Measurements from ENCODE around the gene ATXN7L1. TPM values are rescaled to one million over a fixed set of nuclear protein-coding genes. Genes with fewer than 3 reads are reported as not detected.
A peak's percentile ranks its signal among the peaks of the same experiment; 100 is the strongest.

The ATXN7L1 gene
- total and polyA plus RNA-seq, 2 donors, result 7.2 to 7.8 TPM

DNA sequence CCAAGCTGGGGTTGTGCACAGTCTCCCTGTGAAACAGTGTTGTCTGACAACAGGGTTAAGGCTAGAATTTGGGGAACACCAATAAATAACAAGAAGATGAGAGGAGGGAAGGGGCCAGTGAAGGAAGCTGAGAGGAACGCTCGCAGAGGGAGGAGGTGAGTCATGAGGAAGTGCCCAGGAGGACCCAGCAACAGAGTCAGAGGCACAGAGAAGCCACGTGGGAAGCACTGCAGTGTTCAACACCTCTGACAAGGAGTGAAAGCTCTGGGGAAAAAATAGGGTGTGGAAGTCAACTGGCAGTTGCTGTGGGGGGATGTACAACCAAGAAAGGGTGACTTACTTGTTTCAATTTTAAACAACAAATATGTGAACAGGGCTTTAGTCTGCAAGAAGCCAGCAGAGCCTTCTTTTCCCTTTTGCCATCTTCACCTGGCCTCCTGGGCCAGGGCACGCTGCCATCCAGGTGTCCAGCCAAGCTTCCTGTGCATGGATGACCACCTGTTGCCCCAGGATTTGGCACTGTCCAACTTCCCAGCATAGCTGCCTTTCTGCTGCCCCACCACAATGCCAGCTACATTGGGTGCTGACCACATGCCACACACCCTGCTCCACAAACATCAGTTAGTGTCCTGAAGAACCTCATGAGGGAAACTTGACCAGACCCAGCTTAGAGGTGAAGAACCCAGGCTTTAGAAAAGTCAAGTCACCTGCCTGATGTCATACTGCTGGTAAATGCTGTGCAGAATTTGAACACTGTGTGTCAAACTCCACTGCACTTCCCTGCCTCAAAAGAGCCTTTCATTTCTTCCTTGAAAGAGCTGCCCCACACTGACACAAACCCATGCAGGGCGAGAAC is 69.6 kb downstream of the ATXN7L1 start:
- no peaks in the 10 kb centered on the region for H3K9me3 ChIP-seq (ENCODE audit: control insufficient read depth in 2 of 2, insufficient read depth in 1 of 2, low read length in 1 of 2)
- no peak overlapping the region for H3K4me3 ChIP-seq (ENCODE audit: low read length in 2 of 2)
- H3K27ac ChIP-seq (ENCODE audit: low read depth in 1 of 2, low read length in 1 of 2), result no peak overlapping the region
- DNase-seq (ENCODE audit: low read depth in 6 of 9, low spot score in 9 of 9), result peak in 3 of 9 donors; percentile 15 to 49 (median 25)
- H3K36me3 ChIP-seq (ENCODE audit: control insufficient read depth in 2 of 2, insufficient read depth in 2 of 2, low read length in 1 of 2), result no peaks in the 10 kb centered on the region
- WGBS, result 53% methylated on average over 5 of the region's 5 CpGs
- no peaks in the 10 kb centered on the region for H3K27me3 ChIP-seq (ENCODE audit: control insufficient read depth in 2 of 2, insufficient read depth in 1 of 2, low read length in 1 of 2)
- H3K4me1 ChIP-seq (ENCODE audit: control insufficient read depth in 2 of 2, insufficient read depth in 2 of 2, low read length in 2 of 2), result peaks cover 0 to 22% of the 10 kb centered on the region in 2 donors

DNA sequence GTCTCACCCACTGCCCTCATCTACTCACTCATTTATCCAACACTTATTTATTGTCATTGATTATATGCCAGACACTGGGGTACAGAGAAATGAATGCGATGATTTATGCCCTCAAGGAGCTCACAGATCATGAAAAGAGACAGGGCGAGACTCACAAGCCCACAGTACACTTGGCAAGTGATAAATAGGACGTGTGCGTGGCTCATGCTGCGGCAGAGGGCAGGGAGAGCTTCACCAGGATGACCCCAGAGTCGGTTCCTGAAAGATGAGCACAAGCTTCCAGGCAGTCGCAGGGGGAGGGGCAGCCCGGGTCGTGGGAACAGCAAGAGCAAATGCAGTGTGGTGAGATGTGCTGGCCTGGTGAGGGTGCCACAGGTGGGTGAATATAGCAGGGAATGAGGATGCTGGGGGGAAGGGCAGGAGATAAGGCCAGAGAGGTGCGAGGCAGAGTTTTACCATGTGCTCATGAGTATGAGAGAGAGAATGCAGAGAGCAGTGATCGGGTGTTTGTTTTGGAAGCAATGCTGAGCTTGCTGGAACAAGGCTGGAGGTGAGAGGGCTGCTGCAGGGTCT is 70.9 kb downstream of the ATXN7L1 start:
- H3K9me3 ChIP-seq (ENCODE audit: control insufficient read depth in 2 of 2, insufficient read depth in 1 of 2, low read length in 1 of 2), result no peaks in the 10 kb centered on the region
- no peak overlapping the region for H3K4me3 ChIP-seq (ENCODE audit: low read length in 2 of 2)
- no peak overlapping the region for H3K27ac ChIP-seq (ENCODE audit: low read depth in 1 of 2, low read length in 1 of 2)
- no peaks in the 10 kb centered on the region for H3K36me3 ChIP-seq (ENCODE audit: control insufficient read depth in 2 of 2, insufficient read depth in 2 of 2, low read length in 1 of 2)
- WGBS, result 93% methylated on average over 11 of the region's 11 CpGs
- no peak for DNase-seq (ENCODE audit: low read depth in 6 of 9, low spot score in 9 of 9)
- no peaks in the 10 kb centered on the region for H3K27me3 ChIP-seq (ENCODE audit: control insufficient read depth in 2 of 2, insufficient read depth in 1 of 2, low read length in 1 of 2)
- peaks cover 0 to 22% of the 10 kb centered on the region in 2 donors for H3K4me1 ChIP-seq (ENCODE audit: control insufficient read depth in 2 of 2, insufficient read depth in 2 of 2, low read length in 2 of 2)

DNA sequence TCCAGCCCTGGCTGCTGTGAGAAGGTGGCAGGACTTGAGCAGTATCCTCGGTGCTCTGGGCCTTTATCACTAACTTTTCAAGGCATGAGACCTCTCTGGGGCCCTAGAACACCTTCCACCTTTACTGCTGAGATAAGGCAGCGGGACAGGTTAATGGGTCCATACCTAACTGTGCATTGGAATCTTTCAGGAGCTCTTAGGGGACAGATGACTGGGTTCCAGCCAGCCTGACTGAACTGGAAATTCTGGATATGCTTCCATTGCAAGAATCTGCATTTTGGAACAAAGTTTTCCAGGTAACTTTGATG is 73.0 kb downstream of the ATXN7L1 start:
- Histone ChIP-seq H3K27ac (ENCODE audit: low read depth in 1 of 2, low read length in 1 of 2) (no peak overlapping the region), H3K27me3 (ENCODE audit: control insufficient read depth in 2 of 2, insufficient read depth in 1 of 2, low read length in 1 of 2) (no peaks in the 10 kb centered on the region), H3K9me3 (ENCODE audit: control insufficient read depth in 2 of 2, insufficient read depth in 1 of 2, low read length in 1 of 2) (no peaks in the 10 kb centered on the region), H3K4me1 (ENCODE audit: control insufficient read depth in 2 of 2, insufficient read depth in 2 of 2, low read length in 2 of 2) (peaks cover 0 to 25% of the 10 kb centered on the region in 2 donors), H3K36me3 (ENCODE audit: control insufficient read depth in 2 of 2, insufficient read depth in 2 of 2, low read length in 1 of 2) (no peaks in the 10 kb centered on the region), H3K4me3 (ENCODE audit: low read length in 2 of 2) (no peak overlapping the region)
- no peak for DNase-seq (ENCODE audit: low read depth in 6 of 9, low spot score in 9 of 9)
- WGBS, result 95% methylated on average over 2 of the region's 2 CpGs

DNA sequence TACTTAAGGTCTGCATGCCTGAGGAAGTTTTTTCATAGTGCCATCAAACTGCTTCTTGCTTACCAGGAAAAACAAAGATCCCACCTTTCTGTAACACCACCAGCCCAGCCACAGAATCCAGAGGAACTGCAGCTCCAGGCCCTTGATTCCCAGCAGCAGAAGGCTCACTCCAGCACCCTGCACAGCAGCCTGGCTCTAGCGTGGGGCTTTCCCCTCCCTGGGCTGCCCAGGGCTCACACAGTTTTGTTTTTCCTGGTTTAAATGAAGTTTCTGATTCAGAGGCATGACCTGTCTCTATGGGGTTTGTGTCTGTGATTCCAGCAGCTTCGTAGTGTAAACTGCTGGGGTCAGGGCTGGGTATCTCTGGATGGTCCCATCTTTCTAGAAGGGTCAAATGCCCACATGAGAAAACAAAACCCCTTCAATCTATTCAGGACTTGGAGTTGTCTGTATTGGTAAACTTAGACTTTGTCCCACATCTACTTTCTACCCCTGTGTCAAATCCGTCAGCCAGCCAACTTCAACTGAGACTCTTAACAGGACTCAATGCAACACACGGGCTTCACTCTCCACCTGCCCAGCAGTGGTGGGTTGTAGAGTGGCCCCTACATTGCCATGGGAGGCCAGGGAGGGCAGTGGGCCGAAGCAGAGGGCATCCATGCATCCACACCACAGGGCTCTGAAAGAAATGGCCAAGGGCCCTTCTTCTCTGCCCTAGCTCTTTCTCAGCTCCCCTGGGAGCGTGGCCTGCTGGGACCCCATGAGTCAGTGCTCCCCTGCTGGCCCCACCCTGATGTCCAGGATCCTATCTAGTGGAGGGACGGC is 73.6 kb downstream of the ATXN7L1 start:
- Histone ChIP-seq H3K4me3 (ENCODE audit: low read length in 2 of 2) (no peak overlapping the region), H3K36me3 (ENCODE audit: control insufficient read depth in 2 of 2, insufficient read depth in 2 of 2, low read length in 1 of 2) (no peaks in the 10 kb centered on the region), H3K27ac (ENCODE audit: low read depth in 1 of 2, low read length in 1 of 2) (no peak overlapping the region), H3K9me3 (ENCODE audit: control insufficient read depth in 2 of 2, insufficient read depth in 1 of 2, low read length in 1 of 2) (no peaks in the 10 kb centered on the region), H3K4me1 (ENCODE audit: control insufficient read depth in 2 of 2, insufficient read depth in 2 of 2, low read length in 2 of 2) (peaks cover 0 to 22% of the 10 kb centered on the region in 2 donors), H3K27me3 (ENCODE audit: control insufficient read depth in 2 of 2, insufficient read depth in 1 of 2, low read length in 1 of 2) (no peaks in the 10 kb centered on the region)
- DNase-seq (ENCODE audit: low read depth in 6 of 9, low spot score in 9 of 9), result no peak
- 91% methylated on average over 7 of the region's 7 CpGs for WGBS

DNA sequence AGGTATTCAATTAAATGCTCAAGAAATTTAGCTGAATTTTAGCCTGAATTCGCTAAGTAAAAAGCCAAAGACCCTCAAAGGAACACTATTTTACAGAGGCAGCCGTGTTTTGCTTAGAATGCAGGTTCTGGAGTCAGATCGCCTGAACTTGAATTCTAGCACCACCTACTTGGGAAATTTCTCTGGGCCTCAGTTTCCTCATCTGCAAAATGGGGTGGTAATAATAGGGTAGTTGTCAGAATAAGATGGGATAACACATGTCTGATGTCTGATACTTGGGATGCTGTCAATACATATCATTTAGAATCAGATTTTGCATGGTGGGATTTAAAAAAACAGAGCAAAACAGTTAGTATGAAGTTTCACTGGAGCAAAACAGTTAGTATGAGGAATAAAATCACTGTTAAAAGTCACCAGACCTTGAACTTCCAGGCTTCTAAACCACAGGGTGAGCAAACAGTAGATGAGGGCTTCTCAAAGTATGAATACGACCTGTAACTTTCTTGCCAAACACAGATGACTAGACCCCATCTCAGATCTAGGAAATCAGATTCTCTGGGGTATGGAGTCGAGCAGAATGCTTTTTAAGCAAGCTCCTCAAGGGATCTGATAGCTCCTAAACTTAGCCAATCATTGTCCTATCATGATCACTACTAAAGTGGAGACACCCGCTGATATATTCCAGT is 75.4 kb downstream of the ATXN7L1 start:
- H3K4me3 ChIP-seq (ENCODE audit: low read length in 2 of 2), result no peak overlapping the region
- DNase-seq (ENCODE audit: low read depth in 6 of 9, low spot score in 9 of 9), result no peak
- H3K4me1 ChIP-seq (ENCODE audit: control insufficient read depth in 2 of 2, insufficient read depth in 2 of 2, low read length in 2 of 2), result peaks cover 0 to 10% of the 10 kb centered on the region in 2 donors
- no peaks in the 10 kb centered on the region for H3K36me3 ChIP-seq (ENCODE audit: control insufficient read depth in 2 of 2, insufficient read depth in 2 of 2, low read length in 1 of 2)
- H3K27me3 ChIP-seq (ENCODE audit: control insufficient read depth in 2 of 2, insufficient read depth in 1 of 2, low read length in 1 of 2), result no peaks in the 10 kb centered on the region
- no peak overlapping the region for H3K27ac ChIP-seq (ENCODE audit: low read depth in 1 of 2, low read length in 1 of 2)
- H3K9me3 ChIP-seq (ENCODE audit: control insufficient read depth in 2 of 2, insufficient read depth in 1 of 2, low read length in 1 of 2), result no peaks in the 10 kb centered on the region
- 86% methylated on average over 6 of the region's 6 CpGs for WGBS

DNA sequence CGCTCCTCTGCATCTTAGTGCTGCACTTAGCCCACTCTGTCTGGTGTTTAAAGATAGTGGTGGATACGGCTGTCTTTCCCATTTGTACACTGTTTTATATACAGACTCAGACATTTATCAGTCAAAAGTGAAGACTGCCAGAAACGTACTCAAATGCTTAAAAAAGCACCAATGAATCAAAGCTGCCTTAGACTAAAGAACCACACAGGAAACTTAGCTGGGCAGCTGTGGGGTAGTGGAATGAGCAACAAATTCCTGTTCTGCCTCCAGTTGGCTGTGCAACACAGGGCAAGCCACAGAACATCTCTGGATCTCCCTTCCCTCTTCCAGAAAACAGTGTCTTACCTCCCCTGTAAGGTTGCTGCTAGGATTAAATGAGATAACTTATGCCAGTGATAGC is 76.0 kb downstream of the ATXN7L1 start:
- H3K4me3 ChIP-seq (ENCODE audit: low read length in 2 of 2), result no peak overlapping the region
- peak in 1 of 9 donors; percentile 19 for DNase-seq (ENCODE audit: low read depth in 6 of 9, low spot score in 9 of 9)
- H3K9me3 ChIP-seq (ENCODE audit: control insufficient read depth in 2 of 2, insufficient read depth in 1 of 2, low read length in 1 of 2), result no peaks in the 10 kb centered on the region
- peaks cover 0 to 5% of the 10 kb centered on the region in 2 donors for H3K4me1 ChIP-seq (ENCODE audit: control insufficient read depth in 2 of 2, insufficient read depth in 2 of 2, low read length in 2 of 2)
- H3K36me3 ChIP-seq (ENCODE audit: control insufficient read depth in 2 of 2, insufficient read depth in 2 of 2, low read length in 1 of 2), result no peaks in the 10 kb centered on the region
- WGBS, result 48% methylated on average over 3 of the region's 3 CpGs
- no peak overlapping the region for H3K27ac ChIP-seq (ENCODE audit: low read depth in 1 of 2, low read length in 1 of 2)
- H3K27me3 ChIP-seq (ENCODE audit: control insufficient read depth in 2 of 2, insufficient read depth in 1 of 2, low read length in 1 of 2), result no peaks in the 10 kb centered on the region

DNA sequence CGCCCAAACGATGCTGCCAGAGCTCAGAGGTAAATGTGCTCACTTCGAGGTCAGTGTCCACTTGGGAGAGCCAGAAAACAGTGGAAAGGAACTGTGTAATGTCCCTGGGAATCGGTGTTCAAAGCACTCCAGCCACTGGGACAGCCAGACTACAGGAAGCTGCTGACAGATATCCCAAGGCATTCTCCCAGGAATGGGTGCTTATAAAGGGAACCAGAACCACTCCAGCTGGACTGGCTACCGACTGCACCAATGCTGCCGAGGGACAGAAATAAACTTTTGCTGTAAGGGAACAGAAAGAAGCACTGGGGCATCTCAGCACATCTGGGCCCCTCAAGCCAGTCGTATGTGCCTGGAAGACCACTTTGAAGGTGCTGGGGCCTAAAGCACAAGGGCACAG is 76.7 kb downstream of the ATXN7L1 start:
- H3K9me3 ChIP-seq (ENCODE audit: control insufficient read depth in 2 of 2, insufficient read depth in 1 of 2, low read length in 1 of 2), result no peaks in the 10 kb centered on the region
- WGBS, result 96% methylated on average over 7 of the region's 7 CpGs
- no peak overlapping the region for H3K27ac ChIP-seq (ENCODE audit: low read depth in 1 of 2, low read length in 1 of 2)
- H3K27me3 ChIP-seq (ENCODE audit: control insufficient read depth in 2 of 2, insufficient read depth in 1 of 2, low read length in 1 of 2), result no peaks in the 10 kb centered on the region
- H3K4me3 ChIP-seq (ENCODE audit: low read length in 2 of 2), result no peak overlapping the region
- no peaks in the 10 kb centered on the region for H3K36me3 ChIP-seq (ENCODE audit: control insufficient read depth in 2 of 2, insufficient read depth in 2 of 2, low read length in 1 of 2)
- H3K4me1 ChIP-seq (ENCODE audit: control insufficient read depth in 2 of 2, insufficient read depth in 2 of 2, low read length in 2 of 2), result peaks cover 0 to 2% of the 10 kb centered on the region in 2 donors
- no peak for DNase-seq (ENCODE audit: low read depth in 6 of 9, low spot score in 9 of 9)

DNA sequence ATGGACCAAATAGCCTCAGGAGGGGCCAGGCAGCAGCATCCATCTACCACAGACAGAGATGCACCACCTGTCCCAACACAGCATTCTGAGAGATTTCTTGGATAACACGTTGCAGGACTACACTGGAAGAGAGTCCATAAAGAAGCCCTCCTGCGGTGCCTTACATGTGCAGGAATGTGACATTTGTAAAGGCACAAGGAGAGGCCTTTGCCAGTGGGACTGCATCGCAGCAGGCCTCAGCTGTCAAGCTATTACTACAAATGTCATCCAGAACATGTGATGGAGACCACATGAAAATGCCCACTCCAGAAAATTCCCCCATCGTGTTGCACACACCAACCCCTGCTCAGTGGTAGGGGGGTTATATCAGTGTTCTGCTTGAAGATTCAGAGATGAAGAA is 77.4 kb downstream of the ATXN7L1 start:
- DNase-seq (ENCODE audit: low read depth in 6 of 9, low spot score in 9 of 9), result no peak
- H3K27ac ChIP-seq (ENCODE audit: low read depth in 1 of 2, low read length in 1 of 2), result no peak overlapping the region
- H3K36me3 ChIP-seq (ENCODE audit: control insufficient read depth in 2 of 2, insufficient read depth in 2 of 2, low read length in 1 of 2), result no peaks in the 10 kb centered on the region
- 96% methylated on average over 4 of the region's 4 CpGs for WGBS
- H3K4me1 ChIP-seq (ENCODE audit: control insufficient read depth in 2 of 2, insufficient read depth in 2 of 2, low read length in 2 of 2), result peaks cover 0 to 2% of the 10 kb centered on the region in 2 donors
- H3K9me3 ChIP-seq (ENCODE audit: control insufficient read depth in 2 of 2, insufficient read depth in 1 of 2, low read length in 1 of 2), result no peaks in the 10 kb centered on the region
- no peaks in the 10 kb centered on the region for H3K27me3 ChIP-seq (ENCODE audit: control insufficient read depth in 2 of 2, insufficient read depth in 1 of 2, low read length in 1 of 2)
- H3K4me3 ChIP-seq (ENCODE audit: low read length in 2 of 2), result no peak overlapping the region
